ENCODE measurements around the gene SYCE3. TPM values are rescaled to one million over a fixed set of nuclear protein-coding genes. Genes with fewer than 3 reads are reported as not detected.

The SYCE3 gene
- polyA plus RNA-seq, 1 of the 3 experiments (the other 2 are of a cell fraction): 3.6 TPM

DNA sequence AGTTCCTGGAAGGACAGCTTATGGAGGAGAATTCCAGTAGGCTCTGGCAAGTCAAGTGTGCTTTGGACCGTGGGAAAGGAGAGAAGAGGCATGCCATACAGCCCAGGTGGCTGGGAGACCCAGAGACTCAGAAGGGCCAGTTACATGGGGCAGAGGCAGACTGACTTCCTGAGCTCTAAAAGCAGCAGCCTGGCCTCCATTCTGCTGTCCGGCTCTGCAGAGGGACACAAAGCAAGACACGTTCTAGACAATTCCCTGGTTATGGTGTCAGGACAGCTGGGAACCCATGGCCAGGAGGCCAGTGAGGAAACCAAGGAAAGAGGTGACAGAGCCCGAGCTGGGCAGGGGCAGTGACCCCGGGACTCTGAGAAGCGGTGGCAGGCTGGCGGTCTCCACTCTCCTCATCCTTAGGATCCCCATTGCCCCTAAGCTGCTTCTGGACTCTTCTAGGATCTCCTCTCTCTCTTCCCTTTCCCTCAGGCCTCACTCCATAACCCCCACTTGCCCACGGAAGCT is 12.8 kb upstream of the SYCE3 start:
- Histone ChIP-seq H3K27me3 (ENCODE audit: insufficient read depth) (no peaks in the 10 kb centered on the region), H4K20me1 (ENCODE audit: insufficient read depth) (no peaks in the 10 kb centered on the region), H3K27ac (ENCODE audit: low read depth in 2 of 2, low read length in 1 of 2) (no peak overlapping the region), H3K4me3 (ENCODE audit: low read depth in 2 of 2, low read length in 1 of 2) (no peak overlapping the region), H3K79me2 (ENCODE audit: insufficient read depth) (no peaks in the 10 kb centered on the region), H3K36me3 (replicated peaks in 1 of 2; ENCODE audit: control insufficient read depth in 1 of 2, insufficient read depth in 2 of 2, low read length in 1 of 2) (peaks cover 0 to 71% of the 10 kb centered on the region in 2 experiments), H3K9me3 (no peaks in the 10 kb centered on the region), H3K4me2 (no peak overlapping the region), H3F3A (replicated peaks; ENCODE audit: insufficient read depth) (no peaks in the 10 kb centered on the region), H2AFZ (ENCODE audit: low read depth) (no peak overlapping the region), H3K9ac (no peak overlapping the region), H3K4me1 (ENCODE audit: control insufficient read depth in 1 of 2, insufficient read depth in 2 of 2, low read depth in 1 of 2, low read length in 1 of 2) (no peaks in the 10 kb centered on the region), H3K9me2 (no peaks in the 10 kb centered on the region)
- CTCF ChIA-PET: interaction anchor here (1.1 to 9.0 kb wide), 4 partner anchors 11 to 50 kb away, joined by 3 to 73 read pairs (median 10); partner anchors contain the start of genes SCO2 and SYCE3
- 93% methylated on average over 8 of the region's 8 CpGs for WGBS (ENCODE audit: low lambda C conversion rate)
- POLR2A ChIA-PET: interaction anchor here (1.2 kb wide), 1 partner anchor 11 kb away, joined by 7 read pairs; no protein-coding TSS in a partner anchor
- DNase-seq: no peak
- no peak for TF ChIP-seq SIN3A (IDR thresholded peaks at IDR 0.05; ENCODE audit: borderline replicate concordance, low read depth, low read length)
- TF ChIP-seq RFX5 (IDR thresholded peaks at IDR 0.05; ENCODE audit: low read length): no peak
- no peak for TF ChIP-seq NRF1 (IDR thresholded peaks at IDR 0.05; ENCODE audit: low read depth, low read length)
- TF ChIP-seq TEAD4 (IDR thresholded peaks at IDR 0.05; ENCODE audit: borderline replicate concordance, insufficient read depth): no peak
- no peak for TF ChIP-seq RXRA (IDR thresholded peaks at IDR 0.05; ENCODE audit: borderline replicate concordance, low read depth)
- TF ChIP-seq, protein P1, sequence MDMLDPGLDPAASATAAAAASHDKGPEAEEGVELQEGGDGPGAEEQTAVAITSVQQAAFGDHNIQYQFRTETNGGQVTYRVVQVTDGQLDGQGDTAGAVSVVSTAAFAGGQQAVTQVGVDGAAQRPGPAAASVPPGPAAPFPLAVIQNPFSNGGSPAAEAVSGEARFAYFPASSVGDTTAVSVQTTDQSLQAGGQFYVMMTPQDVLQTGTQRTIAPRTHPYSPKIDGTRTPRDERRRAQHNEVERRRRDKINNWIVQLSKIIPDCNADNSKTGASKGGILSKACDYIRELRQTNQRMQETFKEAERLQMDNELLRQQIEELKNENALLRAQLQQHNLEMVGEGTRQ (IDR thresholded peaks at IDR 0.05; ENCODE audit: borderline replicate concordance, low read depth, low read length): no peak
- TF ChIP-seq SMC3 (IDR thresholded peaks at IDR 0.05; ENCODE audit: low read depth, low read length): no peak
- TF ChIP-seq, protein P2, sequence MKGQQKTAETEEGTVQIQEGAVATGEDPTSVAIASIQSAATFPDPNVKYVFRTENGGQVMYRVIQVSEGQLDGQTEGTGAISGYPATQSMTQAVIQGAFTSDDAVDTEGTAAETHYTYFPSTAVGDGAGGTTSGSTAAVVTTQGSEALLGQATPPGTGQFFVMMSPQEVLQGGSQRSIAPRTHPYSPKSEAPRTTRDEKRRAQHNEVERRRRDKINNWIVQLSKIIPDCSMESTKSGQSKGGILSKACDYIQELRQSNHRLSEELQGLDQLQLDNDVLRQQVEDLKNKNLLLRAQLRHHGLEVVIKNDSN (IDR thresholded peaks at IDR 0.05; ENCODE audit: borderline replicate concordance, low read depth): no peak
- TF ChIP-seq GATA2 (CRISPR knock-in tag; IDR thresholded peaks at IDR 0.05): no peak
- no peak for TF ChIP-seq EZH2phosphoT487 (IDR thresholded peaks at IDR 0.05; ENCODE audit: borderline replicate concordance, low read depth)
- TF ChIP-seq FOXM1 (IDR thresholded peaks at IDR 0.05; ENCODE audit: low read depth): no peak

DNA sequence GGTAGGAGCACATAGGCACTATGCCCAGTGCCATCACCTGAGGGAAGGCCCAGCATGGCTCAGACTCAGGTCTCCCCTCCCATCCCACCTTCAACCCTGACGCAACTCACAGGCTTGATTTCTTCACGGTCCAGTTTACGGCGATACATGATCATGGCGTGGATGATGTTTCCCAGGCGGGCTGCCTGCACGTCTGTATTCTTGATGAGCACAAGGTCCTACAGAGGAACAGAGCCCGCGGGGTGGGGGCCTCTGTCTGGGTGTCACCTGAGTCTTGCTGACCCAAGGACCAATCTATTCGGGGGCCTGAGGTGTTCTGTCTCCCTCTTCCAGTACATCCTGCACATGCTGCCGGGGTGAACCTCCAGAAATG is 11.7 kb upstream of the SYCE3 start:
- no peaks in the 10 kb centered on the region for H3K79me2 ChIP-seq (ENCODE audit: insufficient read depth)
- no peaks in the 10 kb centered on the region for H3K9me3 ChIP-seq
- no peaks in the 10 kb centered on the region for H4K20me1 ChIP-seq (ENCODE audit: insufficient read depth)
- TF ChIP-seq CHD2 (IDR thresholded peaks at IDR 0.05; ENCODE audit: low read length, partially characterized antibody) (no peak), TEAD4 (IDR thresholded peaks at IDR 0.05; ENCODE audit: borderline replicate concordance, insufficient read depth) (no peak), RXRA (IDR thresholded peaks at IDR 0.05; ENCODE audit: borderline replicate concordance, low read depth) (no peak), FOXJ3 (CRISPR knock-in tag; IDR thresholded peaks at IDR 0.05) (no peak), RAD21 (IDR thresholded peaks at IDR 0.05; ENCODE audit: low read length) (no peak), EZH2phosphoT487 (IDR thresholded peaks at IDR 0.05; ENCODE audit: borderline replicate concordance, low read depth) (no peak), RFX5 (IDR thresholded peaks at IDR 0.05; ENCODE audit: low read length) (no peak), GABPA (IDR thresholded peaks at IDR 0.05; ENCODE audit: low read depth) (no peak), MXI1 (IDR thresholded peaks at IDR 0.05; ENCODE audit: low read depth, low read length) (no peak), FOSL2 (IDR thresholded peaks at IDR 0.05; ENCODE audit: borderline replicate concordance, low read depth) (no peak), NFIC (IDR thresholded peaks at IDR 0.05; ENCODE audit: borderline replicate concordance) (no peak), GATA2 (CRISPR knock-in tag; IDR thresholded peaks at IDR 0.05) (no peak)
- TF ChIP-seq, protein P3, sequence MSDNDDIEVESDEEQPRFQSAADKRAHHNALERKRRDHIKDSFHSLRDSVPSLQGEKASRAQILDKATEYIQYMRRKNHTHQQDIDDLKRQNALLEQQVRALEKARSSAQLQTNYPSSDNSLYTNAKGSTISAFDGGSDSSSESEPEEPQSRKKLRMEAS (IDR thresholded peaks at IDR 0.05; ENCODE audit: low read depth): no peak
- TF ChIP-seq, protein P1 (IDR thresholded peaks at IDR 0.05; ENCODE audit: borderline replicate concordance, low read depth, low read length): no peak
- TF ChIP-seq, protein P4, sequence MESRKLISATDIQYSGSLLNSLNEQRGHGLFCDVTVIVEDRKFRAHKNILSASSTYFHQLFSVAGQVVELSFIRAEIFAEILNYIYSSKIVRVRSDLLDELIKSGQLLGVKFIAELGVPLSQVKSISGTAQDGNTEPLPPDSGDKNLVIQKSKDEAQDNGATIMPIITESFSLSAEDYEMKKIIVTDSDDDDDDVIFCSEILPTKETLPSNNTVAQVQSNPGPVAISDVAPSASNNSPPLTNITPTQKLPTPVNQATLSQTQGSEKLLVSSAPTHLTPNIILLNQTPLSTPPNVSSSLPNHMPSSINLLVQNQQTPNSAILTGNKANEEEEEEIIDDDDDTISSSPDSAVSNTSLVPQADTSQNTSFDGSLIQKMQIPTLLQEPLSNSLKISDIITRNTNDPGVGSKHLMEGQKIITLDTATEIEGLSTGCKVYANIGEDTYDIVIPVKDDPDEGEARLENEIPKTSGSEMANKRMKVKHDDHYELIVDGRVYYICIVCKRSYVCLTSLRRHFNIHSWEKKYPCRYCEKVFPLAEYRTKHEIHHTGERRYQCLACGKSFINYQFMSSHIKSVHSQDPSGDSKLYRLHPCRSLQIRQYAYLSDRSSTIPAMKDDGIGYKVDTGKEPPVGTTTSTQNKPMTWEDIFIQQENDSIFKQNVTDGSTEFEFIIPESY (IDR thresholded peaks at IDR 0.05; ENCODE audit: borderline replicate concordance, low read depth): no peak
- TF ChIP-seq, protein P2 (IDR thresholded peaks at IDR 0.05; ENCODE audit: borderline replicate concordance, low read depth): no peak
- no peaks in the 10 kb centered on the region for H3K4me1 ChIP-seq (ENCODE audit: control insufficient read depth in 1 of 2, insufficient read depth in 2 of 2, low read depth in 1 of 2, low read length in 1 of 2)
- no peak overlapping the region for H3K4me2 ChIP-seq
- H3K9me2 ChIP-seq: no peaks in the 10 kb centered on the region
- peaks cover 0 to 73% of the 10 kb centered on the region in 2 experiments for H3K36me3 ChIP-seq (replicated peaks in 1 of 2; ENCODE audit: control insufficient read depth in 1 of 2, insufficient read depth in 2 of 2, low read length in 1 of 2)
- no peaks in the 10 kb centered on the region for H3K27me3 ChIP-seq (ENCODE audit: insufficient read depth)
- no peak overlapping the region for H3K27ac ChIP-seq (ENCODE audit: low read depth in 2 of 2, low read length in 1 of 2)
- ChIA-PET CTCF (interaction anchor here (2.8 to 9.0 kb wide), 2 partner anchors 10 to 47 kb away, joined by 16 to 73 read pairs; partner anchors contain the start of gene SYCE3), POLR2A (no interaction called here)
- H3K4me3 ChIP-seq (ENCODE audit: low read depth in 2 of 2, low read length in 1 of 2): no peak overlapping the region
- DNase-seq: no peak
- no peaks in the 10 kb centered on the region for H3F3A ChIP-seq (replicated peaks; ENCODE audit: insufficient read depth)
- no peak overlapping the region for H3K9ac ChIP-seq
- 97% methylated on average over 6 of the region's 11 CpGs for WGBS (ENCODE audit: low lambda C conversion rate)
- H2AFZ ChIP-seq (ENCODE audit: low read depth): no peak overlapping the region
